Germinal center (tissue), 1 donor: ENCODE measurements around the gene CEP170B.

Experiments used
- DNase-seq: peaks from one replicate; pipeline ENCODE4 v3.0.0; 2012; ENCODE audit warnings: mixed read lengths, low spot score

CEP170B gene

DNA sequence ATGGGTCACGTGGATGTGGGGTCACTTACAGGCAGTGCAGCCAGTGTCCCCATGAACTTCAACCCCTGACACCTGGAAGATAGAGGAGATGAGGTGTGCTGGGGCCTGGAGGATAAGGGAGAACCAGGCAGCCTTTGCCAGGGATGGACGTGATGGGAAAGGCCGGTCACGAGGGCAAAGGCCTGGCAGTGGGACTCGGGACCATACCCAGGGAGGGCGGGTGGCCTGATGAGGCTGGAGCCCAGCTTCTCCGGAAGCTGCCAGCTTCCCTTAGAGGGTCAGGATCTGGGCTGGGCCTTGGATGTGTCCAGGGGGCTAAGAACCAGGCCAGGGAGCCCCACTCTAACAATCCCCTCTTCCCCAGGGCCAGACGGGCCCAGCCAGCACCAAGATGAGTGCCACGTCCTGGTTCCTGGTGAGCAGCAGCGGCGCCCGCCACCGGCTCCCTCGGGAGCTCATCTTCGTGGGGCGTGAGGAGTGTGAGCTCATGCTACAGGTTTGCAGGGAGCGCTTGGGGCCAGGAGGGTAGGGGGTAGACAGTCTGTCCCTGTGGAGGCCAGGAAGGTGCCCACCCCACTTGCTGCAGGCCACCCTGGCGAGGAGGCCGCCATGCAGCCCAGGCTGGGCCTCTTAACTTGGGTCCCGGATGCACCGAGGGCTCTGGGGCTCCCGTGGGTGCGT lies 3.1 kb downstream of the CEP170B start:
- no peak for DNase-seq

DNA sequence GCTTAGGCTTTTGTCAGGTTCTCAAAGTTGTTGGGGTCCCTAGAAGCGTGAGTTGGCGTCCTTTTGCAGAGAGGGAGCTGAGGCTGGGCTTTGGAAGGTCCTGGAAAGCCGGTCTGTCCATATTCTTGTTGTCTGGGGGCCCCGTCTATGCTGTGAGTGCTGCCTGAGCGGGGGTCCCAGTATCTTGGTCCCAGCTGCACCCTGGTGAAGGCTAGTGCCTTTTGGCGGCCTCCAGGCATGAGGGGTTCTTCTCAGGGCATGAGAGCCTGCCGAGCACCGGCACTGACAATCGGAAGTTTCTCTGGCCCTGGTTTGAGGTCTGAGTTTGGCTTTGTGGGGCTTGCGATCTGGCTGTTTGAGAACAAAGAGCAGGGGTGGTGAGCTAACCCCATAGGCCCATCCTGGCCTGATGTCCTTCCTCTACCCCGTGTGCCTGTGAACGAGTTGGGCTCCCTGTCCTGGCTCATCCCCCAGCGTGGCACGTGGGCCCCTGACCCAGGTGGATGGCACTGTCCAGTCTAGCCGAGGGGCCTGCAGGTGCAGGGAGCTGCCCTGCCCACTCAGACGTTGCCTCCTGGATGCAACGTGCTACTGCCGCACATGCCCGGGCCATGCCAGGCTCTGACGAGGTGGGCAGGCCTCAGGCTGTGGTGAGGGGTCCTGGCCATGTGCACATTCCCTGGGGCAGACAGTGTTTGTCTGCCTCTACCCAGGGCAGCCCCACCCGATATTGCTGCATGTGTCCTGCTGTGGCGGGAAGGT lies 3.9 kb downstream of the CEP170B start:
- DNase-seq = no peak

DNA sequence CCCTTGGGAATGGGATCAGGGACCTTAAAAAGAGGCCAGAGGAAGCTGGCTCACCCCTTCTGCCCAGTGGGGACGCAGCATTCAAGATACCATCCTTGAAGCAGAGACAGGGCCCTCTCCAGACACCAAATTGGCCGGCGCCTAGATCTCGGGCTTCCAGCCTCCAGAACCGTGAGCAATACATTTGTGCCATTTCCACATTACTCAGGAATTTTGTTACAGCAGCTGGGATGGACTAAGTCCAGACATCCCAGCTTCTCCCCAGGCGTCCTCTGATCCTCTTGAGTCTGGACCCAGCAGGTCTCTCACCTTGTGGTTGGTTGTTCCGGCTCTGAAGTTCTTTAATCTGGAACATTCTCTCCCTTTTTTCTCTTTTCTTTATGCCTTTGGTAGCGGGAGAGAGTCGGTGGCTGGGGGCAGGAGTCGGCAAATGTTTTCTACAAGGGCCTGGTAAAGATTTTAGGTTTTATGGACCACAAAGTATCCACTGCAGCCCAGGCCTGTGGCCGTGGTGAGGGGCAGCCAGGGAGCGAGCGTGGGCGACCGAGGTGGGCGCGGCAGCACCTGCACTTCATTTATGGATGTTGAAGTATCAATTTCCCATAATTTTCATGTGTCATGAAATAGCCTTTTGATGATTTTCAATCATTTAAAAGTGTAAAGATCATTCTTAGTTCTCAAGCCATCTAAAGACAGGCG lies 4.8 kb downstream of the CEP170B start:
- DNase-seq = no peak

DNA sequence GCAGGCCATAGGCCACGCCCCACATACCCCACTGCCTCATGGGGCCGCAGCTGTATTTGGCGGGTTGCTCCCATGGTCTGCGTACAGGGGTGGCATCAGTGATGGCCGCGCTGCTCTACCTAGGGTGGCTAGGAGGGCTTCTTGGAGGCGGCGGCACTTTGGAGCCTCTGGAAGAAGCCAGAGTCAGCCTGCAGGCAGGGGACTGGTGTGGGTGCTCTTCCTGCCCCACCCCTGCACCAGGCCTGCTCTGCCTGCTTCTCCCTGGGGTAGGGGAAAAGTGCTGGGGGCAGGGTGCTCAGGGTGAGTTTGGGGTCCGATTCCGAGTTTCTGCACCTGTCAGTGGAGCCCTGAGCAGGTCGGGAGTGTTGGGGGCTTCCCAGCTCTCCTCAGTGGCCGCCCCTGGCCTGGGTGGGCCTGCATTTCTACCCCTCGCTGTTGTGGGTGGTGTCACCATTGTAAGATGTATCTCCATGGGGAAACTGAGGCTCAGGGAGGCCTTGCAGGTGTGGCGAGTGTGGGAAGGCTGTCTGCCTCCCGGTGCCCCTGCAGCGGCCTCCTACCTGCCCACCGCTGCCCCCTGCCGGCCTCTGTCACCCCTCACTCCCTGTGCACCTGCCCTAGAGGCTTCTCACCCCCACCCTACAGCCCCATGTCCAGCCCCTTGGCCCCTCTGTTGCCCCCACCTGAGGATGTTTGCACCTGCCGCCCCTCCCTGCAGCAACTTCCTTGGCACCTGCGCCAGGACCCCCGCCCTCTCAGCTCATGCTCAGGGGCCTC lies 5.5 kb downstream of the CEP170B start:
- DNase-seq = peak; percentile 42

DNA sequence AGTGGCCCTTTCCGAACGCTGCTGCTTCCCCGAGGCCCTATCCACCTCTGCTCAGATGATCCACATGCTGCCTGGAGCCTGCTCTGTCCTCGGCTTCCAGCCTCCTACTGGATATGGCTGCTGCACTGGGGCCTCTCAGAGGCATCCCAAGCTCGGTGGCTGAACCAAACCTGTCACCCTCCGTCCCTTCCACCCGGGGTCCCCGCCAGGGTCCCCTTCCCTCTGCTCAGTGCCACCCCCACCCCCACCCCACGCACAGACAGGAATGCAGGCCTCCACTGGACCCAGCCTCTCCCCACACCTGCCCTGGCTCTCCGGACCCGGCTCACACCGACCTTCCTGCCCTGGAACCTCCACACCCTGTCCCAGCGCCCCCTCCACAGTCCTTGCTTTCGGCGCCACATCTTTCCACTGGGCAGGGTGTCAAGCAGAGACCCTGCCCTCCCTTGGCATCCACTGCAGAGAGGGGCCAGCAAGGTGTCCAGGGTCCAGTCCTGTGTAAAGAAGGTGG lies 6.1 kb downstream of the CEP170B start:
- no peak for DNase-seq

DNA sequence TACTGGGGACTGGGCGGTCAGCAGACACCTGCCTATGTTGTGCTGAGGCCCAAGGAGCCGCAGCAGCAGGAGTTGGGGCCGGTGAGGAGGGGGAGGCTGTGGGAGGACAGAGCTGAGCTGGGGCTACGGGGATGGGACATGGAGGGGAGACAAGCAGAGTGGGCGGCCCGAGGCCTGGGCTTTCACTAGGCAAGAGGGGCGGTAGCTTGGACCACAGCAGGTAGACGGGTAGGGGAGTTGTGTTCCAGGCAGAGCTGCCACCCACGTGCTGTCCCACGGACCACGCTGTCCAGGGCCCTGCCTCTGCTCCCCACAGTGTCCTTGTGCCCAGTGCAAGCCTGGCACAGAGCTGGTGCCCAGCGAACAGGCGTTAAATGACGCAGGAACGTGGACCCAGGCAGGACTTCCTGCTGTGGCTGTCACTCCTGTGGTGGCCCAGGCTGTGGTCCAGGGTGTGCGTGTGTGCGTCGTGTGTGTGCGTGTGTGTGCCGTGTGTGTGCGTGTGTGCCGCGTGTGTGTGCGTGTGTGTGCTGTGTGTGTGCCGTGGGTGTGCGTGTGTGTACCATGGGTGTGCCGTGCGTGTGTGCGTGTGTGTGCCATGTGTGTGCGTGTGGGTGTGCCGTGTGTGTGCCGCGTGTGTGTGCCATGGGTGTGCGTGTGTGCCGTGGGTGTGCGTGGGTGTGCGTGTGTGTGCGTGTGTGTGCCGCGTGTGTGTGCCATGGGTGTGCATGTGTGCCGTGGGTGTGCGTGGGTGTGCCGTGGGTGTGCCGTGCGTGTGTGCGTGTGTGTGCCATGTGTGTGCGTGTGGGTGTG lies 6.8 kb downstream of the CEP170B start:
- no peak for DNase-seq

DNA sequence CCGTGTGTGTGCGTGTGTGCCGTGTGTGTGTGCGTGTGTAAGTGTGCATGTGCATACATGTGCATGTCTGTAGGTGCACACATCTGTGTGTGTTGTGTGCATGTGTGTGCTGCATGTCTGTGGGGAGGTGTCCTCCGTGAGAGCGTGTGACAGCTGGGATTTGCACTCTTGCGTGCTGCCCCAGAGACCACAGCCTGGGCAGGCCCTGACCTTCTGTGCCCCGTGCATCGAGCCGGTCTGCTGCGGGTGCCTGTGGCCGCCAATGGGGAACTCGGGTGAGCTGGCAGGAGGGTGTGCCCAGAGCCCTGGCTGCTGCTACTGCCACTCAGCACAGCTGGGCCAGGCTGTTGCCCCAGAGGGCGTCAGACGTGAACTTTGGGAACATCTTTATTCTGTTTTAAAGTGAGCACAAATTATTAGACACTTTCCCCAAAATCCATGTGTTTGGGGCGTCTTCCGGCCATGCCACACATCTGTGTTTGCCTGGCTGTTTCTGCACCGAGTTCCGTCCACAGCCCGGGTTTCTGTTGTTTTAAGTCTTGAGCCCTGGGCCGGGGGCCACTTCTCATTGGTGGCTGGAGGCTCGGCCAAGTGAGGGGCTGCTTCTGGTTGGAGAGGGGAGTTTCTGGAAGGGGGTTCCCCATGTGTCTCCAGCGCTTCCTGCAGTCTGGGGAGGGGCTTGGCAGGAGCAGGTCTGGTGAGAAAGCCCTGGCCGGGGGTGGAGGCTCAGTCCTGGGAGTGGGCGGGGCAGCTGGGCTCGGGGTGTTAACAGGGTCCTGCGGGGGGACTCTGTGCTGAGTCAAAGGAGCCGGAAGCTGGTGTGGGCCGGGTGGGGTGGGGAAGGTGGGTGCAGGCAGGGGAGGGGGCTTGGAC lies 7.6 kb downstream of the CEP170B start:
- no peak for DNase-seq

DNA sequence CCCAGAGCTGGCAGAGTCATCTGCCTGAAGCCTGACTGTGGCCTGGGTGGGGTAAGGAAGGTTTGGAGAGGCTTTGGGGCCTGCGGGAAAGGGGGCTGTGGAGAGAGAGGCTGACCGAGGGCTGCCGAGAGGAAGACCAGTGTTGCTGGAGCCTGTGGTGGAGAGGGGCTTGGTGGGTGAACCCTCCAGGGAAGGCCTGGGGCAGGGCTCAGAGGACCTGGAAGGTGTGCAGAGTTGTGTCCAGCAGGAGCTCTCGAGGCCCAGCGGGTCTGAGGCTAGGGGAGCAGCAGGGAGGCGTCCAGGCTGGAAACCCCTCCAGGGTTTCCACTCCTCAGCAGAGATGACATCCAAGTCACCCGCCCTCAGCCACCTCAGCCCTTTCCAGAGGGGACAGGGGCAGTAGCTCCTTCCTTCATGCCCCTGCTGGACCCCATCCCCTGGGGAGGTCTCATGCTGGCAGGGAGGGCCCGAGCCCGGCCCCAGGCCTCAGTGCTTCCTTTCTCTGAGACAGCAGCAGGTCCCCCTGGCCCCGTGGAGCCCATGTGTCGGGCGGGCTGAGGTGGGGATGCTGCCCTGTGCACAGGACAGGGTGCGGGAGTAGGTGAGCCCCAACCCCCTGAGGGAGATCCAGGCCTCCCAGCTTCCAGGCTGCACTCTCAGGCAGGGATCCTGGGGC lies 8.4 kb downstream of the CEP170B start:
- no peak for DNase-seq

DNA sequence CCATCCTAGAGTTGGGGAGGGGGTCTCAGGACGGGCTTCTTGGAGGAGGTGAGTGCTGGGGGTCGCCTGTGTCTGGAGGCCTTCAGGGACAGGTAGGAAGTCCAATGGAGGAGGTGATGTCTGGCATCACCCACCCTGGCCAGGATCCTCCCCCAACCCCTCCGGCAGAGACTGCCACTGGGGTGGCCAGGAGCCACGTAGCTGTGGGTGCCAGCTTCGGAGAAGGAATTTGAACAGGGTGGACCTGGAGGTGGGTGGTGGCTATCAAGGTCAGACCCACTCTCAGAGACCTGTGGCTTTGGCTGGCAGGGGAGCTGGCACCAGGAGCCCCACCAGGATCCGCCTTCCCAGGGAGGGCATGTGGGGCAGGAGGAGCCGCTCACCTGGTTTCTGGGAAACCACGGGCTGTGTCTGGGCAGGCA lies 9.1 kb downstream of the CEP170B start:
- DNase-seq = no peak

DNA sequence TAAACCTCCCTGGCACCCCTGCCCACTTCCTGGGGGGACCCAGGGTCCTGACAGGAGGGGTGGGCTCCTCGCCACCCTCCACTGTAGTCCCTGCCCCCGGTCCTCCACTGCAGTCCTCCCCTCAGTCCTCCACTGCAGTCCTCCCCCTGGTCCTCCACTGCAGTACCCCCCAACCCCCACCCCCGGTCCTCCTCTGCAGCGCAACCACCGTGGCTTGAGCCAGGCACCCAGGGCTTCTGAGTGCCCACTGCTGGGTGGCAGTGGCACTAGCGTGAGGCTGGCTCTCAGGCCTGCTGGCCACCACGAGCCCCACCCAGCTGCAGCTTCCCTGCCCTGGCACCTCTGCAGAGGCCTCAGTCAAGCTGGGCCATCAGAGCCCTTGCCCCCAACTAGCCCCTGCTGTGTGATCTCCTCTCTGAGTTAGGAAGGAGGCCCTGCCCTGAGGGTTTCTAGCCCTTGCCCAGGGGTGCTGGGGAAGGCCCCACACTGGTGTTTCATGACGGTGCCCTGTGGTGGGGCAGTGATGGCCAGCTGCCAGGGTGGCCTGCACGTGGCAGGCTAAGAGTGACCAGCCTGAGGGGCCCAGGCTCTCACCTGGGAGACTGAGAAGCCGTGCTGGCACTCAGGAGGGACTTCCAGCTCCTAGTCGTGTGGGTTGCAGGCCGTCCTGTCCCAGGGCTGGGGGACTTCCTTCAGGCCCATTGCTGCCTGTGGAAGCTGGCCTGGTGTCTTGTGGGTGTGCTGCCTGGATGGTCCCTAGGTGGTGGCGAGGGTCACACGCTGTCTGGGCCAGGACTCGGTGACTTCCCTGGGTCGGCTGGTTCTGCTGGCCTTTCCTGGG lies 9.7 kb downstream of the CEP170B start:
- no peak for DNase-seq

DNA sequence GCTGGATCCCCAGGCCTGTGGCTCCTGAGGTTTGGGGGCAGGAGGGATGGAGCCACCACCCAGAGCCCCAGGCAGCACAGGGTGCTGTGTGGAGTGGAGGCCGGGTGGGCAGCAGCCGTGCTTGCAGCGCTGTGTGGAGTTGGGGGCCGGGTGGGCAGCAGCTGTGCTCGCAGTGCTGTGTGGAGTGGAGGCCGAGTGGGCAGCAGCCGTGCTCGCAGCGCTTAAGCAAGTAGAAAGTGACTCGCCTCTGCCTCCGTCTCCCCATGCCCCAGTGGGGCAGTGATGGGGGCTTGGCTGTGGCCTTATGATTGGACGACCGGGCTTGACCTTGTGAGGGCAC lies 10.3 kb downstream of the CEP170B start:
- DNase-seq = no peak

DNA sequence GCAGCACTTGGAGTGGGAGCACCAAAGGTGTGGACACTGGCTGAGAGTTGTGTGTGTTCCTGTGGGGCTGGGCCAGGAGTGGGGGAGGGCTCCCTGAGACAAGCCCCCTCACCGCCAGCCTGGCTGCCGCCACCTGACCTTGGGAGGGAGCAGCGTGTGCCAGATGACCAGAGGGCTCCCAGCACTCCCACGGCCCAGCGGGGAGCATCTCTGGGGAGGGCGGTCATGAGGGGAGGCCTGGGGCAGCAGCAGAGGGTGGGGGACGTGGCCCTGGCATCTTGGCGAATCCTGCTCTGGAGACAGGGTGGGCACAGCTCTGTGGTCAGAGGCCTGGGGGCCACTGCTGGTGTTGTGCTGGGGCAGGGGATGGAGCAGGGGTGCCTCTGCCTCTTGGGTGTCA lies 10.7 kb downstream of the CEP170B start:
- DNase-seq = no peak

DNA sequence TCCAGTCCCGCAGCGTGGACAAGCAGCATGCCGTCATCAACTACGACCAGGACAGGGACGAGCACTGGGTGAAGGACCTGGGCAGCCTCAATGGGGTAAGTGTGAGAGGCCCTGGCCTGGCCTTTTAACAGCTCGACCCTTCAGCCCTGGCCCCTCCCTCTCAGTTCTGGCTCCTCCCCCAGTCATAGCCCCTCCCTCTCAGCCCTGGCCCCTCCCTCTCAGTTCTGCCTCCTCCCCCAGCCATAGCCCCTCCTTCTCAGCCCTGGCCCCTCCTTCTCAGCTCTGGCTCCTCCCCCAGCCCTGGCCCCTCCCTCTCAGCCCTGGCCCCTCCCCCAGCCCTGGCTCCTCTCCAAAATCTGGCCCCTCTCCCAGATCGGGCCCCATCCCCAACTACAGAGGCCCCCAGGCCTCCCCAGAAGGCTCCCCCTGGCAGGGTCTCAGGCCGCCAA lies 11.2 kb downstream of the CEP170B start:
- peak; percentile 60 for DNase-seq

DNA sequence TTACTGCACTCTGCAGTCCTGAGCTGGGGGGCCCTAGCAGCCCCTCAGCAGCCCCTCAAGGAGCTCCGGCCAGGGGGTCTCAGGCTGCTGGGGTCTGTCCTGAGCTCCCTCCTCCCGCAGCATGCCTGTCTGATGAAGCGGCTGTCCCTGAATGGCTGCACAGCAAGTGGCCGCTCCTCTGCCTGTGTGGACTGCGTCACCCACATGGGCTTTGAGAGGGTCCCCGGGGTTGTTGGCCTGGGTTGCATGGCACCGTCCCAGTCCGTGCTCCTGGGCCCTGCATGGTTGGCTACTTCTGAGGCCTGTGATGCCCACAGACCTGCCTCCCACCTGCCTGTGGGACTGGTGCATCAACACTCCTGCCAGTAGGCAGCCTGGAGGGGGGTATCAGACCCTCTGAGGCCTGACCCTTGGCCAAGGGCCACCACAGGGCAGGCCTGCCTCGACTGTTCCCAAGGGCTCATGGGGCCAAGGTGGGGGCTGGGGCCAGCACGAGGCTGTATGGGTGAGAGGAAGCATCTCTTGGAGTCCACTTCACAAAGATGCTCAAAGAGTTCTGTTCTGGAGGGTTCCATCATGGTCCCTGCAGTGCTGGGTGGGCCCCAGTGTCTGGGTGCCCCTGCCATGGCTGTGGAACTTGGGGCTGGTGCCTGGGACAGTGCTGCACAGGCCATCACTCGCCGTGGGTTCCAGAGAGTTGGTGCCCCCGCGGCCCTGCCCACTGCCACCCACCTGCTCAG lies 12.2 kb downstream of the CEP170B start:
- DNase-seq = no peak

DNA sequence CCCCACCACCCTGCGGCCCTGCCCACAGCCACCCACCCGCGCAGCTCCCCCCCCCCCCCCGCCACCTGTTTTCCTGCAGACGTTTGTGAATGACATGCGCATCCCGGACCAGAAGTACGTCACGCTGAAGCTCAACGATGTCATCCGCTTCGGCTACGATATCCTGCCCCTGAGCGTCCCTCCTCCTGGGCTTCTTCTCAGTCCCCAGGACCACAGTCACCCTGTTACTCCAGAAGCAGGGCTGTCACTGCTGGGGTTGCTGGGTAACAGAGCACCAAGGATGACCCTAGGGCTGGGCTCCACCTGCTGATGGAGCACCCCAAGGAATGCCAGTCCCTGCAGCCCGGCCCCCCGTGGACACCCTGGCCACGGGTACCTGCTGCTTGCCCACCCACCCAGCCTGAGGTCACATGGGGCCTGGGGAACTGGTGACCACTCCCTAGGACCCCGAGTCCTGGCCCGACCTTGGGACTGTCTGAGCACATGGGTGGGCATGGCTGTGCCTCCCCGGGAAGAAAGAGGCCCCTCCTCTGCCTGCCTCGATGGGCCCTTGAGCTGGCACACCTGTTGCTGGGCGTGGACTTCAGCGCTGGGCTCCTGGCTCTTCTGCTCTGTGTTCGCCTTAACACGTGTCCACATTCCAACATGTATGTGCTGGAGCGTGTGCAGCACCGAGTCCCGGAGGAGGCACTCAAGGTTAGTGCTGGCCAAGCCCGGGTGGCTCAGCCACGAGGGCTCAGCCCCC lies 12.9 kb downstream of the CEP170B start:
- DNase-seq = no peak

DNA sequence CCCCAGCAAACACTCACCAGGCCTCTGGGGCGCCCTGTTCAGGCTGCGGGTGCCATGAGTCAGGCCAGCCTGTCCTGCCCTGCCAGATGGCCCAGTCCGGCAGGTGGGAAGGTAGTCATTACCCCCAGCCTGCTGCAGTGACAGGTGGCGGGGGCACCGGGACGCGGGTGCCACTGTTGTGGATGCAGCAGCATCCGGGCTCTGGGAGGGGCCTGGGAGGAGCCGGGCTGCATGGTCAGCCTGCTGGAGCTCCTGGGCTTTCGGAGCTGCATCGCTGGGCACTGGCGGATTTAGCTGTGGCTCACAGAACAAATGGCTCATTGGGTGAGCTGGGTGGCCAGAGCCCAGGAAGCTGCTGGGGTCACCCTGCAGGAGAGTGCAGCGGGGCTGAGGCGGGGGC lies 13.5 kb downstream of the CEP170B start:
- DNase-seq = no peak
